Prostate gland (tissue), 2 donors: ENCODE measurements around the gene PPM1G.

ENCODE experiments used
- CTCF ChIP-seq, 4 experiments: fragments of 200-600 bp in 2 of 4; fragments of 450-650 bp in 2 of 4; sonication (generic) in 2 of 4; IDR thresholded peaks; 1 replicate in 3 of 4; 2 replicates in 1 of 4; pipeline ENCODE4 v1.5.1; 2016 to 2019; ENCODE audit warnings: antibody characterized with exemption in 4 of 4, mild to moderate bottlenecking in 2 of 4, moderate library complexity in 2 of 4
- POLR2A ChIP-seq: fragments of 450-650 bp; IDR thresholded peaks from one replicate; pipeline ENCODE4 v1.6.1; 2016; ENCODE audit warnings: antibody characterized with exemption, mild to moderate bottlenecking
- POLR2AphosphoS5 ChIP-seq: sonication (generic); formaldehyde crosslinking; IDR thresholded peaks from one replicate; pipeline ENCODE4 v1.6.1; 2017; ENCODE audit warnings: antibody characterized with exemption

GRCh38 chr2:27421660-27422250 is 12.4 kb upstream of the PPM1G start:
- TF ChIP-seq CTCF (IDR thresholded peaks at IDR 0.05), result no peak
- TF ChIP-seq POLR2AphosphoS5, result no peak
- no peak for TF ChIP-seq POLR2A
